Measurements from ENCODE around the gene AUTS2.

AUTS2 gene

GRCh38 chr7:70602117-70602516 lies 1003.8 kb downstream of the AUTS2 start:
- DNase-seq (ENCODE audit: low read depth): no peak

DNA sequence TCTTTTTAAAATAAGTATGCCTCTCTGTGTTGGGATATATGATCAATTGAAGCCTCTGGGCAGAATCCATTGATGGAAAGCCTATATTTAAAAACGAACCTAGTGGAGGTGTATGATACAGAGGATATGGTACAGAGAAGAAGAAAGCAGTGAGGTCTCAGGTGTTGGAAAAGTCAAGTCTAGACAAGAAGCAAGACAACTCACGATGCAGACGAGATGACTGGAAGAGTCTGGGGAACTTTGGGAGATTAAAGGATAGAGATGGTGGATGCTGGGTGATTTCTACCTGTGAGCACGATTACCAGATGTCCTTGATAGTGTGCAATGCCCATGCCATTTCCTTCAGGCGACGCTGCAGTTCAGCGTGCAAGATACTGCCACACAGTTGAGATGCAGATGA lies 1009.0 kb downstream of the AUTS2 start:
- DNase-seq (ENCODE audit: low read depth): no peak

- DNase-seq (ENCODE audit: low read depth): no peak
Observed at GRCh38 chr7:70607759-70608158, 1009.5 kb downstream of the AUTS2 start.

DNA sequence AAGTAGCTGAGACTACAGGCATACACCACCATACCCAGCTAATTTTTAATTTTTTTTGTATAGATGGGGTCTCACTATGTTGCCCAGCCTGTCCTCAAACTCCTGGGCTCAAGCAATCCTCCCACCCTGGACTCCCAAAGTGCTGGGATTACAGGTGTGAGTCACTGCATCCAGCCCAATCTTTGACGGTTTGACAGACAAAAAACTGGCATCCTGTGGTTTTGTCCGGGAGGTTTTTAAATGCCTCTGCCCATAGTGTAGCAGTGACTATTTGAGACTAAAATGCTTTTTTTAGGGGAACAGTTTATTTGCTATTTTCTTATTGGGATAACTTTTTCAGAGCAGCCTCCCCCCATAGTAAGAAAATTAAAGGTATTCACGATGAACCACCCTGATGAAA lies 1010.0 kb downstream of the AUTS2 start:
- no peak for DNase-seq (ENCODE audit: low read depth)

DNA sequence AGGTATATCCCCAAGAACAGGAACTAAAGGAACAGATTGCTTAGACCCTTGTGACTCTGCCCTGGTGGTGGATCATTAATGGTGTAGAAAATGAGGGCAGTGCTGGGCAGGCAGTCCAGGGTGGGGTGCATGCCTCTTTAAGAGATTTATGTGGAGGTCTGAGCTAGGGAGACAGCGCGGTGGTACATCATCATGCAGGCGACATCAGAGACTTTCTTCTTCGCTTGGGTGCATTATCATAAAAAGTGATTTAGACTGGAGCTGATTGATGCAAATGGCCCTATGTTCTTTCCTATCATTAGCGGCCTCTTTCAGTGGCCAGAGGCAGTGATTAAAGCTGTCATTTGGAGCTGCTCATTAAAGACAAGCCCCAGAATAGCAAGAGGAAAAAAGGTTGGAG lies 1014.5 kb downstream of the AUTS2 start:
- no peak for DNase-seq (ENCODE audit: low read depth)

GRCh38 chr7:70614237-70615045 lies 1016.2 kb downstream of the AUTS2 start:
- no peak for DNase-seq (ENCODE audit: low read depth)

DNA sequence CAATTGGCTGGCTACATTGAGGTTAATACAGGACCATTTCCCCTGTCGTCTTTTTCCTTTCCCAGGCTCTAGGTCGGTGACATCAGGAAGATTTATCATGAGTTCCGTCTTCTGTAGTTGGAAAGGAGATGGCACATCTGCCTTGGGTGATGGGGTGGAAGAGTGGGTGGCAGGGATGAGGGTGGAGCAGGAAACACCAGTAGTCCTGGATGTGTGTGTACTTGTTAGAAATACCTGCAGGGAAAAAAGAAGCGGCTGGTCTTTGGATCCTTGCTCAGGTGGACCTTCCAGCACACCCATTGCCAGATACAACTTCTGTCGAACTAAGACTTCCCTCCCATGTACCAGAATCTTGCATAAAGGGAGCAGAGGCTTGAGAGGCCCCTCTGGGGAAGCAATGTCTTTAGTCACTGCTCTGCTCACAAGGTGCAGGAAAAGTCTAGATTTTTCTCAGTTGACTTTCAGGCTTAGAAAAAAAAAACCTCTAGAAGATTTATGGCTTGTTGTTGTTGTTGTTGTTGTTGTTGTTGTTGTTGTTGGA lies 1016.9 kb downstream of the AUTS2 start:
- no peak for DNase-seq (ENCODE audit: low read depth)

- DNase-seq (ENCODE audit: low read depth): no peak
Observed at GRCh38 chr7:70616211-70616610, 1017.9 kb downstream of the AUTS2 start.

GRCh38 chr7:70616821-70617220 lies 1018.5 kb downstream of the AUTS2 start:
- no peak for DNase-seq (ENCODE audit: low read depth)

DNA sequence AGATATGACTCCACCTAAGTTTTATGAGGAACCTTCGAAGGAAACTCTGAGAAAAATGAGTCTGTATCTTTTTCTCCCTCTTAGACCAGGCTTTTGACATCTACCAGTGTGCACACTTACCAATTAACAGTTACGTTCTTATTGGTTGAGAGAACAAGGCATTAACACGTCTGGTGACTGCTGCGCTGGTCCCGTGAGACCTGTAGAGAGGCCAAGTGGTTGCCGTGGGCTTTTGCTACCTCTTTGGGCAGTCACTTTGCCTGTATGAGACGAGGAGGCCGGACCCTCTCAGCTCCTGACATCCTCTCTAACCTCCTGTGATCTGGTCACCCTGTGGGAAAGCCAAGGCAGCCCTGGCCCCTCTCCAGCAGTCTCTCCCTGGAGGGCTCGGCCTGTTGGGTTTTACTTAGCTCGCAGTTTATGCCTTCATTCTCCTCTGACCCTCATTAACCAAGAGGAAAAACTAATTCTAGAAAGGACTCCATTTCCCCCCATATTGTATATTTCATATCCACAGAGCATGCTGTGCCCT lies 1019.8 kb downstream of the AUTS2 start:
- no peak for DNase-seq (ENCODE audit: low read depth)

GRCh38 chr7:70619130-70619529 lies 1020.9 kb downstream of the AUTS2 start:
- DNase-seq (ENCODE audit: low read depth): no peak

- no peak for DNase-seq (ENCODE audit: low read depth)
Observed at GRCh38 chr7:70619659-70620058, 1021.4 kb downstream of the AUTS2 start.

DNA sequence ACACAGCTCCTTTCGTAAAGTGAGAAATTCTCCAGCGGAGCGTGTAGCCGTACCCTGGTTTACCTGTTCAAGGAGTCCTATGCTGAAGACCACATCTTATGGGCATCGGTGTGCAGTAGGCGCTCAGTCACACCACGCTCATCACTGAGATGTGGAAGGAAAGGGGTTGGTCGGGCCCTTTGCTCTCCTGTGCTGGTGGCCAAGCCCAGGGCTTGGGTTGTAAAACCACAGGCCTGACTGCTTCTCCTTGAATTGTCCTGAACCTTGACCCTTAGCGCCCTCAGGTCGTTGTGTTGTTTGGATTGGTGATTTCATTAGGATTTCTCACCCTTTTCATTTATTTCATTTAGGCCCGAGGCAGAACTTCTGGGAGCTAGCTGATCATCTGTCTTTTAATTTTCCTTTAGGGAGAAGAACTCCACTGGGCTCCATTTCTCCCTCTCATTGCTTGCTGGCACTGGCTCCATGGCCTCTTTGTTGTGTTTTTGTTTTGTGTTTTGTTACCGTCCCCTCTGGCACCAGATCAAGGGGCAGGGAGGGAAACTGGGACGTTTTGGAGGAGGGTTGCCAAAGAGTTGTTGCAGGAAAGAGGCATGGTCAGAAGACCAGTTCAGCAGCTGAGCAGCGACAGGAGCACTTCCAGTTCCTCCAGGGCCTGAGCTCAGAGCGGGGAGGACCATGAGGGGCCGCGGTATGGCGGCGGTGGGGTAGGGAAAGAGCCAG lies 1022.2 kb downstream of the AUTS2 start:
- DNase-seq (ENCODE audit: low read depth): no peak

- DNase-seq (ENCODE audit: low read depth): no peak
Observed at GRCh38 chr7:70621954-70622600, 1023.8 kb downstream of the AUTS2 start.

- no peak for DNase-seq (ENCODE audit: low read depth)
Observed at GRCh38 chr7:70622936-70623335, 1024.7 kb downstream of the AUTS2 start.

GRCh38 chr7:70624500-70625103 lies 1026.3 kb downstream of the AUTS2 start:
- DNase-seq (ENCODE audit: low read depth): no peak

GRCh38 chr7:70627461-70627860 lies 1029.2 kb downstream of the AUTS2 start:
- DNase-seq (ENCODE audit: low read depth): no peak

GRCh38 chr7:70630440-70630817 lies 1032.2 kb downstream of the AUTS2 start:
- DNase-seq (ENCODE audit: low read depth): no peak

DNA sequence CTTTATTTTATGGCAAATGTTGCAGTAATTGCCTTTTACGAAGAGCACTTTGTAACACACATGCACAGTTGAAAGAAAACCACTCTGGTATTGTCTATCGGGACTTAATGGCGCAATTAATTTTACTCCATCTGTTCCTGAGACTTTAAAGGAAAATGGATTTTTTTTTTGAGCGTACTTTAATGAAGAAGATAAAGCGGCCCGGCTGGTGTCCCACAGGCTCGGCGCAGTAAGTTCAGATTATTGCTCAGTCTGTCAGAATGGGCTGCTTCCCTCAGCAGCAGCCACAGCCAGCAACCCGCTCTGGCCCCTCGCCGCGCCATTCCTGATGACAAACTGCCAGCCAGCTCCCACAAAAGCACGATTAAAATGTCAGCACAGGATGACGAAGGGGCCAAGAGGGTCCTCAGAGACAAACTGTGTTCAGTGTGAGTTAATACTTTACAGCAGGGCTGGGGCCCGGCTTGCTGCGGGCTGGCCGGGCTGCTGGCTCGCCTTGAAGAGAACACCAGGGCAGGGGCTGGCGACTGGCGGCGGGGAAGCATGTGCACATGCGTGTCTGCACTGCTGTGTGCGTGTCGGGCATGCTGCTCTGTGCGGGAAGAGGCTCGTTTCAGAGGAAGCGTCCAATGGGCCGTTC lies 1032.7 kb downstream of the AUTS2 start:
- no peak for DNase-seq (ENCODE audit: low read depth)

- no peak for DNase-seq (ENCODE audit: low read depth)
Observed at GRCh38 chr7:70631718-70632117, 1033.4 kb downstream of the AUTS2 start.

DNA sequence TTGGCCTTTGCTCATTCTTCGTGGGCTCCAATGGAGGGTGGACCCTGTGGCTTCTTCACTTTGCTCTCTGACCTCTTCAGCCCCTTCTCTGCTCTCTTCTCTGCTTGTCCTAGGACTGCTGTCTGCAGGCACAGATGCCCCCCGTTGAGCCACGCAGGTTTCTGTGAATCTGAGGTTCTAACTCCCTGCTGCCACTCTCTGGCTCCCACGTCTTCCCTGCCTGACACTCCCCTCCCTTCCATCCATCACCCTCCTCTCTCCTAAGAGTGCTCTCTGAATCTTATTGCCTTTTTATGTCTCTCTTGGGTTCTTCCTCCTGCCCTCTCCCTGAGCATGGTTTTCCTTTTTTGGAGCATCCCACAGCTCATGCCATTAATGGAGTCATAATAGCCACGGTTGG lies 1034.1 kb downstream of the AUTS2 start:
- no peak for DNase-seq (ENCODE audit: low read depth)

GRCh38 chr7:70634071-70634470 lies 1035.8 kb downstream of the AUTS2 start:
- DNase-seq (ENCODE audit: low read depth): no peak
